Liver (tissue), 9 donors: ENCODE data around the gene EAF1. TPM values are rescaled to one million over a fixed set of nuclear protein-coding genes. Genes with fewer than 3 reads are reported as not detected.

Source experiments
- DNase-seq: peaks from one replicate; pipeline ENCODE4 v3.0.0-alpha.2; 2017; ENCODE audit warnings: low spot score
- H3K27ac ChIP-seq, 2 donors: one replicate each; pipeline ENCODE4 v1.7.0; 2013; ENCODE audit warnings: inconsistent platforms in 2 of 2, low read length in 2 of 2, control low read depth in 1 of 2, low read depth in 1 of 2, mild to moderate bottlenecking in 1 of 2
- H3K27me3 ChIP-seq, 4 donors: one replicate each; pipeline versions ENCODE4 v1.6.1 to v1.7.0; 2013; ENCODE audit warnings: low read length in 3 of 4, inconsistent platforms in 1 of 4, mild to moderate bottlenecking in 1 of 4, moderate library complexity in 1 of 4; ENCODE audit not compliant: control insufficient read depth in 4 of 4, insufficient read depth in 4 of 4
- H3K36me3 ChIP-seq, 4 donors: one replicate each; pipeline versions ENCODE4 v1.6.1 to v1.7.0; 2013; ENCODE audit warnings: low read length in 3 of 4, mild to moderate bottlenecking in 3 of 4, low read depth in 1 of 4, moderate library complexity in 1 of 4; ENCODE audit not compliant: control insufficient read depth in 4 of 4, insufficient read depth in 3 of 4
- H3K4me1 ChIP-seq, 4 donors: one replicate each; pipeline versions ENCODE4 v1.6.1 to v1.7.0; 2013; ENCODE audit warnings: low read length in 3 of 4, mild to moderate bottlenecking in 3 of 4, moderate library complexity in 1 of 4; ENCODE audit not compliant: control insufficient read depth in 4 of 4, insufficient read depth in 4 of 4
- H3K4me3 ChIP-seq, 3 donors: one replicate each; pipeline versions ENCODE4 v1.6.1 to v1.7.0; 2013; ENCODE audit warnings: low read length in 3 of 3, control low read depth in 1 of 3, low read depth in 1 of 3, mild to moderate bottlenecking in 1 of 3
- H3K9ac ChIP-seq, 2 donors: one replicate each; pipeline ENCODE4 v1.7.0; 2013; ENCODE audit warnings: low read length in 2 of 2, mild to moderate bottlenecking in 2 of 2, moderate library complexity in 2 of 2, control low read depth in 1 of 2, low read depth in 1 of 2
- H3K9me3 ChIP-seq, 4 donors: one replicate each; pipeline versions ENCODE4 v1.6.1 to v1.7.0; 2013; ENCODE audit warnings: low read length in 3 of 4; ENCODE audit not compliant: control insufficient read depth in 4 of 4
- ATF3 ChIP-seq: IDR thresholded peaks from 2 replicates; pipeline ENCODE4 v1.6.1; 2016; ENCODE audit warnings: antibody characterized with exemption
- EGR1 ChIP-seq, 2 donors: IDR thresholded peaks; 2 replicates each; pipeline ENCODE4 v1.6.1; 2016 to 2018; ENCODE audit warnings: antibody characterized with exemption in 2 of 2, low read depth in 2 of 2
- FOXA1 ChIP-seq: IDR thresholded peaks from 2 replicates; pipeline ENCODE4 v1.6.1; 2016; ENCODE audit warnings: antibody characterized with exemption
- FOXA2 ChIP-seq: IDR thresholded peaks from 2 replicates; pipeline ENCODE4 v1.6.1; 2016; ENCODE audit warnings: antibody characterized with exemption
- GABPA ChIP-seq, 2 donors: IDR thresholded peaks in 1 of 2; conservative IDR thresholded peaks in 1 of 2; 2 replicates each; pipeline ENCODE4 v1.6.1; 2016; ENCODE audit warnings: antibody characterized with exemption in 2 of 2, mild to moderate bottlenecking in 1 of 2, moderate library complexity in 1 of 2
- HNF4A ChIP-seq, 2 donors: conservative IDR thresholded peaks; 2 replicates each; pipeline ENCODE4 v1.6.1; 2016; ENCODE audit warnings: antibody characterized with exemption in 2 of 2, mild to moderate bottlenecking in 2 of 2
- HNF4G ChIP-seq: IDR thresholded peaks from 2 replicates; pipeline ENCODE4 v1.6.1; 2016; ENCODE audit warnings: antibody characterized with exemption
- JUND ChIP-seq, 2 donors: IDR thresholded peaks; 2 replicates each; pipeline ENCODE4 v1.6.1; 2016; ENCODE audit warnings: antibody characterized with exemption in 2 of 2
- MAX ChIP-seq: IDR thresholded peaks from 2 replicates; pipeline ENCODE4 v1.6.1; 2016; ENCODE audit warnings: antibody characterized with exemption
- NR2F2 ChIP-seq: IDR thresholded peaks from 2 replicates; pipeline ENCODE4 v1.6.1; 2016; ENCODE audit warnings: antibody characterized with exemption
- RAD21 ChIP-seq, 2 donors: IDR thresholded peaks; 2 replicates each; pipeline ENCODE4 v1.6.1; 2016; ENCODE audit warnings: antibody characterized with exemption in 2 of 2, mild to moderate bottlenecking in 2 of 2
- REST ChIP-seq: IDR thresholded peaks from 2 replicates; pipeline ENCODE4 v1.6.1; 2016; ENCODE audit warnings: antibody characterized with exemption, mild to moderate bottlenecking
- RXRA ChIP-seq, 2 donors: IDR thresholded peaks; 2 replicates each; pipeline ENCODE4 v1.6.1; 2017 to 2018; ENCODE audit warnings: antibody characterized with exemption in 2 of 2, mild to moderate bottlenecking in 1 of 2
- SP1 ChIP-seq: IDR thresholded peaks from 2 replicates; pipeline ENCODE4 v1.6.1; 2018; ENCODE audit warnings: antibody characterized with exemption, mild to moderate bottlenecking
- YY1 ChIP-seq: IDR thresholded peaks from 2 replicates; pipeline ENCODE4 v1.6.1; 2016; ENCODE audit warnings: antibody characterized with exemption, mild to moderate bottlenecking
- ZBTB33 ChIP-seq: IDR thresholded peaks from 2 replicates; pipeline ENCODE4 v1.6.1; 2016; ENCODE audit warnings: antibody characterized with exemption
- WGBS: extraction: QIAGEN DNeasy Blood & Tissue Kit; methylation state at CpG from one replicate; pipeline ENCODE4 v1.1.7; 2013; 5-methylcytosine and 5-hydroxymethylcytosine counted together
- polyA plus RNA-seq, 2 donors: library from polyadenylated mRNA; stranded (reverse) in 1 of 2; unstranded in 1 of 2; fragments of 200-250 nt in 1 of 2; fragments of >200 nt in 1 of 2; fragmentation: Nextera tagmentation in 1 of 2; extraction: Ambion mirVana in 1 of 2; gene quantifications; one replicate each; pipeline versions ENCODE4 v1.2.1 to v1.2.3, GENCODE V29; 2013 to 2015
- total RNA-seq, 2 donors: library from RNA; depleted of rRNA; stranded (reverse); fragments of >200 nt; gene quantifications; one replicate each; pipeline ENCODE4 v1.2.3, GENCODE V29; 2014
- donor health status: healthy.
- donor health status: healthy.
- donor health status: healthy.
- donor health status: healthy.
- donor health status: healthy.

The EAF1 gene
- total and polyA plus RNA-seq, 4 donors = 4.6 to 15.0 (median 11.4) TPM

GRCh38 chr3:15431256-15431837 lies 3.9 kb downstream of the EAF1 start:
- Histone ChIP-seq H3K9ac (no peak overlapping the region), H3K4me1 (peaks cover 0 to 40% (median 29%) of the 10 kb centered on the region in 4 donors), H3K4me3 (no peak overlapping the region), H3K27me3 (no peaks in the 10 kb centered on the region), H3K9me3 (no peaks in the 10 kb centered on the region), H3K27ac (no peak overlapping the region), H3K36me3 (peaks cover 3 to 48% (median 44%) of the 10 kb centered on the region in 4 donors)
- TF ChIP-seq JUND (IDR thresholded peaks at IDR 0.05) (no peak), HNF4A (conservative IDR thresholded peaks at IDR 0.05) (no peak), GABPA (IDR thresholded peaks at IDR 0.05 in 1 of 2, conservative IDR thresholded peaks at IDR 0.05 in 1 of 2) (no peak), ATF3 (no peak), YY1 (no peak), FOXA2 (no peak), REST (no peak), NR2F2 (no peak), EGR1 (IDR thresholded peaks at IDR 0.05; ENCODE audit: low read depth in 2 of 2) (no peak), SP1 (no peak), FOXA1 (no peak), RAD21 (IDR thresholded peaks at IDR 0.05) (no peak), RXRA (IDR thresholded peaks at IDR 0.05) (no peak)
- 86% methylated on average over 3 of the region's 3 CpGs for WGBS
- no peak for DNase-seq

GRCh38 chr3:15433531-15433930 lies 6.1 kb downstream of the EAF1 start:
- no peak for TF ChIP-seq RXRA (IDR thresholded peaks at IDR 0.05)
- Histone ChIP-seq H3K4me3 (no peak overlapping the region), H3K36me3 (peaks cover 3 to 64% (median 62%) of the 10 kb centered on the region in 4 donors), H3K27me3 (no peaks in the 10 kb centered on the region), H3K9me3 (no peaks in the 10 kb centered on the region), H3K27ac (no peak overlapping the region), H3K4me1 (peaks cover 0 to 27% (median 19%) of the 10 kb centered on the region in 4 donors), H3K9ac (no peak overlapping the region)
- DNase-seq = no peak
- 96% methylated on average over 1 of the region's 1 CpG for WGBS

- Histone ChIP-seq H3K9me3 (no peaks in the 10 kb centered on the region), H3K9ac (no peak overlapping the region), H3K36me3 (peaks cover 8 to 76% (median 71%) of the 10 kb centered on the region in 4 donors), H3K4me3 (no peak overlapping the region), H3K27ac (no peak overlapping the region), H3K4me1 (peaks cover 0 to 15% (median 10%) of the 10 kb centered on the region in 4 donors), H3K27me3 (no peaks in the 10 kb centered on the region)
- 97% methylated on average over 4 of the region's 4 CpGs for WGBS
- DNase-seq = no peak
- TF ChIP-seq JUND (IDR thresholded peaks at IDR 0.05) (no peak), FOXA2 (no peak), EGR1 (IDR thresholded peaks at IDR 0.05; ENCODE audit: low read depth in 2 of 2) (no peak), FOXA1 (no peak), MAX (no peak), HNF4G (no peak), RXRA (IDR thresholded peaks at IDR 0.05) (no peak), REST (no peak), ATF3 (no peak), SP1 (no peak), RAD21 (IDR thresholded peaks at IDR 0.05) (no peak), NR2F2 (no peak), ZBTB33 (no peak), GABPA (IDR thresholded peaks at IDR 0.05 in 1 of 2, conservative IDR thresholded peaks at IDR 0.05 in 1 of 2) (no peak)
Observed at GRCh38 chr3:15434756-15435155, 7.4 kb downstream of the EAF1 start.
